ENCODE measurements around the gene SHE.
"Not testable (repeated sequence)": the region's sequence is repeated elsewhere in the genome, so short reads cannot be mapped to it uniquely, and the experiment has no call there.

Gene SHE

GRCh38 chr1:154502066-154502743 is at the start of gene SHE, which contains the start of gene TDRD10:
Gene SHE (minus strand): TSS chr1:154502412. CDS start chr1:154502026, 386 bp downstream.
Gene TDRD10 (plus strand): TSS chr1:154502219. CDS start chr1:154506904, 4,685 bp downstream.
- no peak for DNase-seq

GRCh38 chr1:154551474-154551873 is 49.3 kb upstream of the SHE start:
- no peak for DNase-seq

- no peak for DNase-seq
These were observed 48.4 kb upstream of the SHE start for GRCh38 chr1:154550657-154551056.

GRCh38 chr1:154550070-154550469 is 47.9 kb upstream of the SHE start:
- DNase-seq = no peak

- no peak for DNase-seq
These were observed 47.1 kb upstream of the SHE start for GRCh38 chr1:154549202-154549770.

- no peak for DNase-seq
These were observed 45.8 kb upstream of the SHE start for GRCh38 chr1:154548028-154548427.

- DNase-seq = no peak
These were observed 45.0 kb upstream of the SHE start for GRCh38 chr1:154547105-154547732.

GRCh38 chr1:154546264-154547063 is 44.3 kb upstream of the SHE start:
- peak; percentile 16 for DNase-seq

GRCh38 chr1:154541231-154541630 is 39.0 kb upstream of the SHE start:
- DNase-seq = no peak

GRCh38 chr1:154539486-154540483 is 37.6 kb upstream of the SHE start:
- DNase-seq = no peak

- no peak for DNase-seq
These were observed 34.4 kb upstream of the SHE start for GRCh38 chr1:154536570-154536969.

GRCh38 chr1:154533952-154534844 is 32.0 kb upstream of the SHE start:
- DNase-seq = peak; percentile 79

GRCh38 chr1:154531950-154532349 is 29.7 kb upstream of the SHE start:
- not testable (repeated sequence) for DNase-seq

- no peak for DNase-seq
These were observed 27.1 kb upstream of the SHE start for GRCh38 chr1:154529308-154529707.

GRCh38 chr1:154527192-154527591 is 25.0 kb upstream of the SHE start:
- no peak for DNase-seq

- no peak for DNase-seq
These were observed 22.7 kb upstream of the SHE start for GRCh38 chr1:154524881-154525280.

- no peak for DNase-seq
These were observed 19.5 kb upstream of the SHE start for GRCh38 chr1:154521695-154522094.

GRCh38 chr1:154520333-154520732 is 18.1 kb upstream of the SHE start:
- DNase-seq = no peak

GRCh38 chr1:154519591-154519991 is 17.4 kb upstream of the SHE start:
- no peak for DNase-seq

- no peak for DNase-seq
These were observed 15.4 kb upstream of the SHE start for GRCh38 chr1:154517661-154518060.

GRCh38 chr1:154514066-154514553 is 11.9 kb upstream of the SHE start:
- DNase-seq = no peak
